Prostate gland (tissue), 2 donors: ENCODE data around the gene FXYD4. TPM values are rescaled to one million over a fixed set of nuclear protein-coding genes. Genes with fewer than 3 reads are reported as not detected.

Experiments
- DNase-seq: peaks from one replicate; pipeline ENCODE4 v3.0.0-alpha.2; 2019; ENCODE audit warnings: low spot score
- H3K27ac ChIP-seq, 2 donors: fragments of 200-600 bp; sonication (generic); 2 replicates each; pipeline ENCODE4 v1.5.1; 2017 to 2019
- H3K27me3 ChIP-seq: fragments of 200-600 bp; sonication (generic); replicated peaks from 2 replicates; pipeline ENCODE4 v1.5.1; 2019; ENCODE audit not compliant: insufficient read depth
- H3K36me3 ChIP-seq, 2 donors: fragments of 200-600 bp; sonication (generic); 1 replicate in 1 of 2; 2 replicates in 1 of 2; pipeline versions ENCODE4 v1.5.1 to v1.8.1; 2017 to 2019
- H3K4me1 ChIP-seq: fragments of 200-600 bp; sonication (generic); replicated peaks from 2 replicates; pipeline ENCODE4 v1.5.1; 2019
- H3K4me3 ChIP-seq, 2 donors: fragments of 200-600 bp; sonication (generic); 2 replicates each; pipeline ENCODE4 v1.5.1; 2017 to 2019
- H3K9me3 ChIP-seq: fragments of 200-600 bp; sonication (generic); 2 replicates; pipeline ENCODE4 v1.5.1; 2017
- CTCF ChIP-seq, 4 experiments: fragments of 200-600 bp in 2 of 4; fragments of 450-650 bp in 2 of 4; sonication (generic) in 2 of 4; IDR thresholded peaks; 1 replicate in 3 of 4; 2 replicates in 1 of 4; pipeline ENCODE4 v1.5.1; 2016 to 2019; ENCODE audit warnings: antibody characterized with exemption in 4 of 4, mild to moderate bottlenecking in 2 of 4, moderate library complexity in 2 of 4
- POLR2A ChIP-seq: fragments of 450-650 bp; IDR thresholded peaks from one replicate; pipeline ENCODE4 v1.6.1; 2016; ENCODE audit warnings: antibody characterized with exemption, mild to moderate bottlenecking
- POLR2AphosphoS5 ChIP-seq: sonication (generic); formaldehyde crosslinking; IDR thresholded peaks from one replicate; pipeline ENCODE4 v1.6.1; 2017; ENCODE audit warnings: antibody characterized with exemption
- WGBS: methylation state at CpG from one replicate; pipeline ENCODE4 v1.1.5; 2018; 5-methylcytosine and 5-hydroxymethylcytosine counted together
- intact Hi-C: fragments of 100-400 bp; cut with DNase I; formaldehyde crosslinking; loops from one replicate; pipeline ENCODE4 v1.14.2; 2022
- total RNA-seq, 2 donors: library from RNA; depleted of rRNA; stranded (reverse); fragments of >200 nt; gene quantifications; one replicate each; pipeline ENCODE4 v1.1.0, GENCODE V29; 2016

Gene FXYD4
- total RNA-seq, 2 donors from 2014 or later = not detected

- DNase-seq = no peak
- TF ChIP-seq POLR2AphosphoS5 = no peak
- TF ChIP-seq CTCF (IDR thresholded peaks at IDR 0.05) = no peak
- TF ChIP-seq POLR2A = no peak
- intact Hi-C loops = no loop called here
- 19% methylated on average over 2 of the region's 2 CpGs for WGBS
- Histone ChIP-seq H3K27me3 (no peaks in the 10 kb centered on the region), H3K36me3 (no peaks in the 10 kb centered on the region), H3K4me3 (no peak overlapping the region), H3K4me1 (peaks cover 3% of the 10 kb centered on the region), H3K27ac (no peak overlapping the region), H3K9me3 (no peaks in the 10 kb centered on the region)
These were observed 16.5 kb upstream of the FXYD4 start for GRCh38 chr10:43354879-43355380.

- WGBS = 39% methylated on average over 4 of the region's 4 CpGs
- intact Hi-C loops = no loop called here
These were observed 15.6 kb upstream of the FXYD4 start for GRCh38 chr10:43355749-43356371.

GRCh38 chr10:43360086-43360485 is 11.3 kb upstream of the FXYD4 start:
- Histone ChIP-seq H3K27ac (no peak overlapping the region), H3K4me3 (no peak overlapping the region), H3K4me1 (peaks cover 3% of the 10 kb centered on the region), H3K9me3 (no peaks in the 10 kb centered on the region), H3K36me3 (no peaks in the 10 kb centered on the region), H3K27me3 (no peaks in the 10 kb centered on the region)
- 80% methylated on average over 6 of the region's 6 CpGs for WGBS
- no peak for DNase-seq
- intact Hi-C loops = no loop called here
- TF ChIP-seq POLR2AphosphoS5 (no peak), POLR2A (no peak), CTCF (IDR thresholded peaks at IDR 0.05) (no peak)

More at GRCh38 chr10:43355749-43356371, 15.6 kb upstream of the FXYD4 start:
- H3K27me3 ChIP-seq = no peaks in the 10 kb centered on the region
- no peak for DNase-seq
- no peak for TF ChIP-seq POLR2AphosphoS5
- no peak for TF ChIP-seq POLR2A
- H3K27ac ChIP-seq = no peak overlapping the region
- H3K4me3 ChIP-seq = no peak overlapping the region
- H3K36me3 ChIP-seq = no peaks in the 10 kb centered on the region
- H3K4me1 ChIP-seq = no peaks in the 10 kb centered on the region
- no peaks in the 10 kb centered on the region for H3K9me3 ChIP-seq

- DNase-seq = no peak
- intact Hi-C loops = no loop called here
- Histone ChIP-seq H3K9me3 (no peaks in the 10 kb centered on the region), H3K4me1 (peaks cover 3% of the 10 kb centered on the region), H3K4me3 (peak overlapping the region; percentile 43 to 53), H3K27ac (peak overlapping the region; percentile 85 to 89), H3K27me3 (no peaks in the 10 kb centered on the region), H3K36me3 (no peaks in the 10 kb centered on the region)
- whole genome bisulfite sequencing = 15% methylated on average over 21 of the region's 21 CpGs
- TF ChIP-seq POLR2A = no peak
- no peak for TF ChIP-seq CTCF (IDR thresholded peaks at IDR 0.05)
- no peak for TF ChIP-seq POLR2AphosphoS5
These were observed 9.8 kb upstream of the FXYD4 start for GRCh38 chr10:43361547-43362190.

GRCh38 chr10:43362191-43362839 is 9.1 kb upstream of the FXYD4 start:
- DNase-seq = peak; percentile 97
- Histone ChIP-seq H3K27ac (peak overlapping the region; percentile 85 to 89), H3K4me3 (peak overlapping the region; percentile 43 to 53), H3K9me3 (no peaks in the 10 kb centered on the region), H3K27me3 (no peaks in the 10 kb centered on the region), H3K4me1 (peaks cover 3% of the 10 kb centered on the region), H3K36me3 (no peaks in the 10 kb centered on the region)
- 7% methylated on average over 34 of the region's 48 CpGs for WGBS
- peak; percentile 20 for TF ChIP-seq POLR2A
- TF ChIP-seq POLR2AphosphoS5 = peak; percentile 89
- peak in 3 of 4 experiments; percentile 59 to 69 (median 63) for TF ChIP-seq CTCF (IDR thresholded peaks at IDR 0.05)
- intact Hi-C loops = no loop called here
